WTC11 (cell line): ENCODE measurements around the gene DOK5.

ENCODE experiments used
- ATF2 ChIP-seq: sonication (generic); formaldehyde crosslinking; IDR thresholded peaks from 2 replicates; pipeline ENCODE4 v1.8.1; 2022; ENCODE audit warnings: low read depth, missing genetic modification reagents, borderline replicate concordance
- CBFB ChIP-seq: sonication (generic); formaldehyde crosslinking; IDR thresholded peaks from 2 replicates; pipeline ENCODE4 v1.8.1; 2022; ENCODE audit warnings: mild to moderate bottlenecking, low read depth, missing genetic modification reagents
- CREM ChIP-seq: sonication (generic); formaldehyde crosslinking; IDR thresholded peaks from 2 replicates; pipeline ENCODE4 v1.8.1; 2022; ENCODE audit warnings: mild to moderate bottlenecking, missing genetic modification reagents, moderate library complexity
- CTCF ChIP-seq: fragments of 200-600 bp; IDR thresholded peaks from 2 replicates; pipeline ENCODE4 v1.8.0; 2022; ENCODE audit warnings: antibody characterized with exemption
- IRF2 ChIP-seq: sonication (generic); formaldehyde crosslinking; IDR thresholded peaks from 2 replicates; pipeline ENCODE4 v1.8.0; 2022; ENCODE audit warnings: low read depth, missing genetic modification reagents, borderline replicate concordance
- JUN ChIP-seq: sonication (generic); formaldehyde crosslinking; IDR thresholded peaks from 2 replicates; pipeline ENCODE4 v1.8.0; 2023; ENCODE audit warnings: mild to moderate bottlenecking, missing genetic modification reagents
- MLX ChIP-seq: sonication (generic); formaldehyde crosslinking; IDR thresholded peaks from 2 replicates; pipeline ENCODE4 v1.8.1; 2023; ENCODE audit warnings: mild to moderate bottlenecking, missing genetic modification reagents, moderate library complexity
- NFYB ChIP-seq: sonication (generic); formaldehyde crosslinking; conservative IDR thresholded peaks from 2 replicates; pipeline ENCODE4 v1.8.0; 2022; ENCODE audit warnings: low read depth, missing genetic modification reagents
- OVOL2 ChIP-seq: fragments of 250-450 bp; sonication (Bioruptor Pico); IDR thresholded peaks from 2 replicates; pipeline ENCODE4 v1.9.0; 2021; ENCODE audit warnings: mild to moderate bottlenecking, borderline replicate concordance
- ZBTB21 ChIP-seq: sonication (generic); formaldehyde crosslinking; IDR thresholded peaks from 2 replicates; pipeline ENCODE4 v1.8.1; 2023; ENCODE audit warnings: mild to moderate bottlenecking, missing genetic modification reagents, borderline replicate concordance
- ZNF138 ChIP-seq: sonication (generic); formaldehyde crosslinking; conservative IDR thresholded peaks from 2 replicates; pipeline ENCODE4 v1.8.1; 2022; ENCODE audit warnings: mild to moderate bottlenecking, moderate library complexity, missing genetic modification reagents

GRCh38 chr20:54680439-54680838, 205.0 kb downstream of the DOK5 start:
- TF ChIP-seq MLX (CRISPR knock-in tag), result no peak
- TF ChIP-seq ZBTB21 (CRISPR knock-in tag), result no peak
- TF ChIP-seq NFYB, result no peak
- TF ChIP-seq CTCF, result no peak
- TF ChIP-seq IRF2 (CRISPR knock-in tag), result no peak
- no peak for TF ChIP-seq JUN (CRISPR knock-in tag)
- no peak for TF ChIP-seq ATF2 (CRISPR knock-in tag)
- no peak for TF ChIP-seq OVOL2
- TF ChIP-seq CBFB (CRISPR knock-in tag), result no peak
- no peak for TF ChIP-seq ZNF138 (CRISPR knock-in tag)
- TF ChIP-seq CREM, result no peak
